ENCODE results near the gene LRP5.

DNA sequence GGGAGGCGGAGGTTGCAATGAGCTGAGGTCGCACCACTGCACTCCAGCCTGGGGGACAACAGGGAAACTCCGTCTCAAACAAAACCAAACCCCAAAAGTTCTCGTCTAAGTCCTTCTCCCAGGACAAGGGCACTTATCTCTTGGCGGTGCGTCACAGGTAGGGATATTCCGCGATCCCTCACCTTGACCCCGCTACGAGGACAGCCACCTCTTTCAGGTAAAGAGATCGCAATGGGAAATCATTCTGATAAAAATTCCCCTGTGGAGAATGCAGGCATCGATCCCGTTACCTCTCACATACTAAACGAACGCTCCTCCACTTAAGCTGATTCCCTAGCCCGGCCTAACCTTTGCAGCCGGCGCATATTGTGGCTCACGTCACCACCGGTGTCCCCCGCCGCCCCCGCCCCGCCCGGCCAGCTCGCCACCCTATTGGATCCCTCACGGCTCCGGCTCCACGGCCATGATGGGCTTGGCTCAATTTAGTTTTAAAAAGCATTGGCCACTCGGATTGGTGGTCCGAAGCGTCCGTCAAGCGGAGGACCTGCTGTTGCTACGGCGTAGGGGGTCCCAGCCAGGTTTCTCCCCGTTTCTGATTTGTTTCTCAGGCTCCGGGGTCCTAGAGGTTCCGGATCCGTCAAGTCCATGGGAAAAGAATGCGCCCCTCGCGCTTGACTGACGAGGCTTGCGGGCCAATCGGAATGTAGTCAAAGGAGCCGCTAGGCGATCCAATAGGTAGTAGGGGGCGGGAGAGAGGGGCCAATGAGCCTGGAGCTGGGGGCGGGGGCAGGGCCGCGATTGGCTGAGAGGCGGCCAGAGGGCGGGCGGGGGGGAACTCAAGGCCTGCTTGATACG, 147.7 kb downstream of the LRP5 start:
- TF ChIP-seq, protein P1, sequence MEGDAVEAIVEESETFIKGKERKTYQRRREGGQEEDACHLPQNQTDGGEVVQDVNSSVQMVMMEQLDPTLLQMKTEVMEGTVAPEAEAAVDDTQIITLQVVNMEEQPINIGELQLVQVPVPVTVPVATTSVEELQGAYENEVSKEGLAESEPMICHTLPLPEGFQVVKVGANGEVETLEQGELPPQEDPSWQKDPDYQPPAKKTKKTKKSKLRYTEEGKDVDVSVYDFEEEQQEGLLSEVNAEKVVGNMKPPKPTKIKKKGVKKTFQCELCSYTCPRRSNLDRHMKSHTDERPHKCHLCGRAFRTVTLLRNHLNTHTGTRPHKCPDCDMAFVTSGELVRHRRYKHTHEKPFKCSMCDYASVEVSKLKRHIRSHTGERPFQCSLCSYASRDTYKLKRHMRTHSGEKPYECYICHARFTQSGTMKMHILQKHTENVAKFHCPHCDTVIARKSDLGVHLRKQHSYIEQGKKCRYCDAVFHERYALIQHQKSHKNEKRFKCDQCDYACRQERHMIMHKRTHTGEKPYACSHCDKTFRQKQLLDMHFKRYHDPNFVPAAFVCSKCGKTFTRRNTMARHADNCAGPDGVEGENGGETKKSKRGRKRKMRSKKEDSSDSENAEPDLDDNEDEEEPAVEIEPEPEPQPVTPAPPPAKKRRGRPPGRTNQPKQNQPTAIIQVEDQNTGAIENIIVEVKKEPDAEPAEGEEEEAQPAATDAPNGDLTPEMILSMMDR (IDR thresholded peaks at IDR 0.05) = peak in 2 of 5 experiments; percentile 14 to 46
- TF ChIP-seq POLR2A (IDR thresholded peaks at IDR 0.05) = peak in 1 of 2 donors; percentile 2
